Fibroblast of pulmonary artery (primary cell): Measurements from ENCODE around the gene TMEM190.
A peak's percentile ranks its signal among the peaks of the same experiment; 100 is the strongest.

Experiments used
- DNase-seq: peaks from one replicate; pipeline ENCODE4 v3.0.0-alpha.2; 2010; ENCODE audit warnings: low read depth
- H3K4me3 ChIP-seq: replicated peaks from 2 replicates; pipeline ENCODE4 v1.5.1; 2011; ENCODE audit warnings: low read depth, mild to moderate bottlenecking, control low read depth, low read length, moderate library complexity
- TF ChIP-seq, protein P1 (sequence below): IDR thresholded peaks from 2 replicates; pipeline ENCODE4 v1.5.1; 2011; ENCODE audit warnings: mild to moderate bottlenecking, control low read depth, low read length, inconsistent platforms; ENCODE audit errors: missing control alignments

The TMEM190 gene

DNA sequence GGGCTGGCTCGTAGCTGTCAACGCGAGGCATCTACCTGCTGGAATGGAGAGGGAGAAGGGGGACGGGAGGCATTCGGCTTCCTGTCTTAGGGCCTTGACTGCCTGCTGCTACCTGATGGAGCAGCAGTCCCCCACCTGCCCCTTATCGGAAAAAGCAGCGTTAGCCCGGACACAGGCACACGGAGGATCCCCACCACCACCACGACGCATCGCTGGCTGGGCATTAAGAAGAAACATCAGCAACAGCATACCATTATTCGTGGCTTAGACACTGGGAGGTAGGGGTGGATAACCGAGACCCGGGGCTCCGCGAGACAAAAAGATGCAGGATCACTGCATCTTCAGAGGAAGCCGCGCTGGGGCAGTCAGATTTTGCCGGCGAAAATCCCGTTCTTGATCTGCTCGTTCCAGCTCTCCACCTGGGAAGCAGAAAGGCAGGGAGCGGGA, 23.2 kb upstream of the TMEM190 start:
- no peak for DNase-seq
- peak overlapping the region; percentile 51 for H3K4me3 ChIP-seq
- TF ChIP-seq, protein P1, sequence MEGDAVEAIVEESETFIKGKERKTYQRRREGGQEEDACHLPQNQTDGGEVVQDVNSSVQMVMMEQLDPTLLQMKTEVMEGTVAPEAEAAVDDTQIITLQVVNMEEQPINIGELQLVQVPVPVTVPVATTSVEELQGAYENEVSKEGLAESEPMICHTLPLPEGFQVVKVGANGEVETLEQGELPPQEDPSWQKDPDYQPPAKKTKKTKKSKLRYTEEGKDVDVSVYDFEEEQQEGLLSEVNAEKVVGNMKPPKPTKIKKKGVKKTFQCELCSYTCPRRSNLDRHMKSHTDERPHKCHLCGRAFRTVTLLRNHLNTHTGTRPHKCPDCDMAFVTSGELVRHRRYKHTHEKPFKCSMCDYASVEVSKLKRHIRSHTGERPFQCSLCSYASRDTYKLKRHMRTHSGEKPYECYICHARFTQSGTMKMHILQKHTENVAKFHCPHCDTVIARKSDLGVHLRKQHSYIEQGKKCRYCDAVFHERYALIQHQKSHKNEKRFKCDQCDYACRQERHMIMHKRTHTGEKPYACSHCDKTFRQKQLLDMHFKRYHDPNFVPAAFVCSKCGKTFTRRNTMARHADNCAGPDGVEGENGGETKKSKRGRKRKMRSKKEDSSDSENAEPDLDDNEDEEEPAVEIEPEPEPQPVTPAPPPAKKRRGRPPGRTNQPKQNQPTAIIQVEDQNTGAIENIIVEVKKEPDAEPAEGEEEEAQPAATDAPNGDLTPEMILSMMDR, result no peak

DNA sequence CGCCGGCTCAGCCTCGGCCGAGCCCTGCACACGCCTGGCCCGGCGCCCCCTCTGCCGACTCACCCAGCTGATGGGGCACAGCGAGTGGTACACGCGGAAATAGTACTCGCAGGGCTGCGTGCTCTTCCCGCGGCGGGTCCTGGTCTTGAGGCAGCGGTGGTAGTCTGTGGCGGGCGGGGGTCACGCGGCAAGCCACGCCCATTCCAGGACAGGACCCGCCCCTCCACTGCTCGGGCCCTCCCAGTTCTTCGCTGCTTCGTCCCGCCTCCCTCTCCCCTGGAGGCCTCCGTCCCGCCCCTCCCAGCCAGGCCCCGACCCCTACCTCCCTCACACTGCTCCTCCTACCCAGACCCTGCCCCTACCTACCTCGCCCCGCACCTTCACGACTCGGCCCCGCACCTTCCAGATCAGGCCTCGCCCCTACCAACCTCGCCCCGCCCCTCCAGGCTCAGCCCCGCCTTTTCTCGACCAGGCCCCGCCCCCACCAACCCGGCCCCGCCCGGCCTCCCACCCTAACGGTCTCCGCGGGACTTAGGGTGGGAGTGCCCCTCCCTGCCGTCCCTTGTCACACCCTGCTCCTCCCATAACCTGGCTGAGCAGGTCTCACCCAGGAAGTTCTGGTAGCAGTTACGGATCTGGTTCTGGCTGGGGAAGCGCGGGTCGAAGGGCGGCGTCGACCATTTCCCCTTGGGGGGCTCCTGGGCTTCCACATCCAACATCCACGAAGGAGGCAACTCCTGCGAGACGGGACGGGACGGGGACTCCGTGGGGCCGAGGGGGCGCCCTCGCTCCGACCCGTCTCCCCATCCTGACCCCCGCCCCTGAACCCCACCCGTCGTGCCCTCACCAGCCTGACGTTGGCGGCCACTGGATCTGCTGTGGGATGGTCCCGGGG, 22.6 kb upstream of the TMEM190 start:
- TF ChIP-seq, protein P1, result no peak
- peak overlapping the region; percentile 51 for H3K4me3 ChIP-seq
- peak; percentile 41 for DNase-seq

DNA sequence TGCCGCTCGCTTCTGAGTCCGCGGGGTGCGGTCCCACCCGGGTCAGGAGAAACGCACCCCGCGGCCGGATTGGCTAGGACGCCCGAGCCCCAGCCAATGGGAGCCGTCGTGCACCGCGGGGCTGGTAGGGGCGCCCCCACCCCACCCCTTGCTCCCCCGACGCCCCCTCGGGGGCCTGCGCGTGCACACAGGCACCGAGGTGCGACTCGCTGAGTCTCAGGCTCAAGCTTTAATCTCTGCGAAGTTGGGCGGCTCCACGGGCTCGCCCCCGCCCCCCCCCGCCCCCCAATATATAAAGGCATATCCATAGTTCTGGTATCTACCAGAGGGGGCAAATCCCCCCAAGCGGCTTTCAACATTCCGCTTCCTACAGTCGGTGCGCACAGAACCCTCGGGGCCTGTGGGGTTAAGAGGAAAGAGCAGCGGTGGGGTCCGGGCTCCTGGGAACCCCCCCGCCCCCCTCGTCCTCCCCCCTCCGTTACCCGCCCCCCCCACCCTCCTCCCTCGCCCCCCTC, 21.9 kb upstream of the TMEM190 start, which contains the start of gene COX6B2:
Gene COX6B2, minus strand, starts transcription at position 22 of the 515 bp plus-strand sequence. CDS start 198 bp downstream, outside the sequence.
- H3K4me3 ChIP-seq, result peak within 1 kb of the TSS; percentile 51
- TF ChIP-seq, protein P1, result no peak
- DNase-seq, result no peak

DNA sequence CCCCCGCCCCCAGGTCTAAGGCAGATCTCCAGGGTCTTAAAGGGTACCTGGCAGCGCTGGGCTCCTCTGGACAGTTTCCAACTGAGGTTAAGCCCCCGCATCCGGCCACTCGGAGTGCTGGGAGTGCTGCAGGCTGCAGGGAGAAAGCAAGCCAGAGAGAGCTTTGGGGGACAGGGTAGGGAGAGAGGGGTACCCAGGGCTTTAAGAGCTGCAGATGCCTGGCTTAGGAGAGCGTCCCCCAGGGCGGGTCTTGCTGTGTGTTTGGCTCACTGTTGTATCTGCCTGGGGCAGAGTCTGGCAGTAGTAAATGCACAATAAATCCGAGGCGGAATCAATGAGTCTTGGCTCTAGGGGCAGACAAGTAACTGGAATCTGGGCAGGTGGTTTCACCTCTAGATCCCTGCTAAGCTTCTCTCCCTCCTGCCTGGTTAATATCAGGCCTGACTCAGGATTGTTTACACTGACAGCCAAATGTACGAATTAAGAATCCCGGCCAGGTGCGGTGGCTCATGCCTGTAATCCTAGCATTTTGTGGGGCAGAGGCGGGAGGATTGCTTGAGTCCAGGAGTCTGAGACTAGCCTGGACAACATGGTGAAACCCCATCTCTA, 21.3 kb upstream of the TMEM190 start:
- TF ChIP-seq, protein P1, result no peak
- no peak overlapping the region for H3K4me3 ChIP-seq
- DNase-seq, result no peak

DNA sequence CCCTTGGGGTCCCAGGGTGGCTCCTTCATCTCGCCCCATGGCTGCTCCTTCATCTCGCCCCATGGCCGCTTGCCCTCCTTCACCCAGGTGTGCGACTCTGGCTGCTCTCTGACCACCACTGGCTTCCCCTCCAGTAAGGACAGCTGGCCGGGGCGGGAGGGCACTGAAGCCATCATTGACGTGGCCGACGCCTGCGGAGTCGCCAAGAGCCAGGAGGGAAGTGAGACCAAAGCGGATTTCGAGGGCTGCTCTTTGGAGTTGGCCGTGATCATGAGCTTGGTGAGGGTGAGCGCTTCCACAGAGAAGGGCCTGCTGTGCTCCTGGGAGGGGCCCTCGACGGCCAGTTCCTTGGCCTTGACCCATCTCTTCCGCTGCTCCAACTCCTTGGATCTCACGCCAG, 18.1 kb upstream of the TMEM190 start:
- TF ChIP-seq, protein P1, result no peak
- no peak for DNase-seq
- H3K4me3 ChIP-seq, result no peak overlapping the region

DNA sequence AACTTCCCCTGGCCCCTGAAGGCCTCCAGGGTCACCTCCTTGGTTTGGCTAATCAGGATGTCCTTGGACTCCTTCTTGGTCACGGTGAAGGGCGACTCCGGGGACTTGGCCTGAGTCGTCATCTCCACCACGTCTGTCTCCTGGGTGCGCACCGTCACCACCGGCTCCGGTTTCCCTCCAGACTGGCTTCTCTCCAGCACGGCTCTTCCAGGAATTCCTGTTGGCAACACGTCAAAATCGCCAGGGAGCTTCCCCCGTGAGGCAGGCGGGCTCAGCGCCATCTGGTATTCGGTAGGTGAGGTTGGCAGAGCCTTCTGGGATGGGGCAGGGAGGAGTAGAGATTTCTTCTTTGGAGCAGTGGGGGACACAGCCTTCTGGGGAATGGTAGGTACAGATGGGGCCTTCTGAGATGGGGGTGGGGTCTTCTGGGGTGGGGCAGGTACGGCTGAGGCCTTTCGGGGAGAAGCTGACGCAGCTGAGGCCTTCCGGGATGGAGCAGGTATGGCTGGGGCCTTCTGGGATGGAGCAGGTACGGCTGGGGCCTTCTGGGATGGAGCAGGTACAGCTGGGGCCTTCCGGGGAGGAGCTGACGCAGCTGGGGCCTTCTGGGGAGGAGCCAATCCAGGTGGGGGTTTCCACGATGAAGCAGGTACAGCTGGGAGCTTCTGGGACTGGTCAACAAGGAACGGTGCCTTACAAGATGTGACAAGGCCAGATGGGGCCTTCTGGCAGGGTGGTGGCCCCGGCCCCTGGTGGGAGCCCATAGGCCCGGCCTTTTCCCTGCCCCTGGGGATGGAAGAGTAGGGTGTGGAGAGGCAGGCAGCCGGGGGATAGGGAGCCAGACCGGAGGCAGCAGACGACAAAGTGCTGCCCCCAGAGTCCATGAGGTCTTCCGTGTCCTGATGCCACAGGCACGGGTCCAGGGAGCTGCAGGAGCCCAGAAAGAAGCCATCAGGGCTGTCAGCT, 17.4 kb upstream of the TMEM190 start:
- TF ChIP-seq, protein P1, result no peak
- DNase-seq, result no peak

More for the DNA sequence above, 17.4 kb upstream of the TMEM190 start:
- H3K4me3 ChIP-seq, result no peak overlapping the region
